DOHH2 (cell line): ENCODE measurements around the gene SUPT3H.

Experiments used
- EZH2phosphoT487 ChIP-seq: fragments of 200-600 bp; sonication (generic); IDR thresholded peaks from 2 replicates; pipeline ENCODE4 v1.6.1; 2017; ENCODE audit warnings: borderline replicate concordance, mild to moderate bottlenecking, antibody characterized with exemption, low read length, moderate library complexity, mixed read lengths
- TF ChIP-seq, protein P1 (sequence below): fragments of 200-600 bp; sonication (generic); IDR thresholded peaks from one replicate; pipeline ENCODE4 v1.5.1; 2014; ENCODE audit warnings: antibody characterized with exemption, mild to moderate bottlenecking, low read depth, low read length; ENCODE audit not compliant: poor library complexity, severe bottlenecking

DNA sequence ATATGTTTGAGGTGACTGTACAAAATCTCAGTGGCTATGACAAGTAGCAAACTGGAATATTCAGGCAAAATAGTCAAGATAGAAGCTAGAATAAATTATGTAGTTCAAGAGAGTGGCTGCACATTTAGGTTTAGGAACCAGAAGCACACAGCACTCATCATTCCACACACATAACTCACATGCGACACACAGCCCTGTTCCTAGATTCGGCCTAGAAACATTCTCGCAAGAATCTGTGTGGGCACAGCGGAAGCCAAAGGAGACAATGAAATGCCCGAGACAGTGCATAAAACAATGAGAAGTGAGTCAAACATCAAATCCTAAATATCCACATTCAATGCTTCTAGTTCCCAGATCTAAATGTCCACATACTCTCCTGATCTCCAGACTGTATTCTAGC is 9.5 kb upstream of the SUPT3H start:
- TF ChIP-seq, protein P1, sequence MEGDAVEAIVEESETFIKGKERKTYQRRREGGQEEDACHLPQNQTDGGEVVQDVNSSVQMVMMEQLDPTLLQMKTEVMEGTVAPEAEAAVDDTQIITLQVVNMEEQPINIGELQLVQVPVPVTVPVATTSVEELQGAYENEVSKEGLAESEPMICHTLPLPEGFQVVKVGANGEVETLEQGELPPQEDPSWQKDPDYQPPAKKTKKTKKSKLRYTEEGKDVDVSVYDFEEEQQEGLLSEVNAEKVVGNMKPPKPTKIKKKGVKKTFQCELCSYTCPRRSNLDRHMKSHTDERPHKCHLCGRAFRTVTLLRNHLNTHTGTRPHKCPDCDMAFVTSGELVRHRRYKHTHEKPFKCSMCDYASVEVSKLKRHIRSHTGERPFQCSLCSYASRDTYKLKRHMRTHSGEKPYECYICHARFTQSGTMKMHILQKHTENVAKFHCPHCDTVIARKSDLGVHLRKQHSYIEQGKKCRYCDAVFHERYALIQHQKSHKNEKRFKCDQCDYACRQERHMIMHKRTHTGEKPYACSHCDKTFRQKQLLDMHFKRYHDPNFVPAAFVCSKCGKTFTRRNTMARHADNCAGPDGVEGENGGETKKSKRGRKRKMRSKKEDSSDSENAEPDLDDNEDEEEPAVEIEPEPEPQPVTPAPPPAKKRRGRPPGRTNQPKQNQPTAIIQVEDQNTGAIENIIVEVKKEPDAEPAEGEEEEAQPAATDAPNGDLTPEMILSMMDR = no peak
- TF ChIP-seq EZH2phosphoT487 = no peak
